Measurements from ENCODE around the gene LMO1.

DNA sequence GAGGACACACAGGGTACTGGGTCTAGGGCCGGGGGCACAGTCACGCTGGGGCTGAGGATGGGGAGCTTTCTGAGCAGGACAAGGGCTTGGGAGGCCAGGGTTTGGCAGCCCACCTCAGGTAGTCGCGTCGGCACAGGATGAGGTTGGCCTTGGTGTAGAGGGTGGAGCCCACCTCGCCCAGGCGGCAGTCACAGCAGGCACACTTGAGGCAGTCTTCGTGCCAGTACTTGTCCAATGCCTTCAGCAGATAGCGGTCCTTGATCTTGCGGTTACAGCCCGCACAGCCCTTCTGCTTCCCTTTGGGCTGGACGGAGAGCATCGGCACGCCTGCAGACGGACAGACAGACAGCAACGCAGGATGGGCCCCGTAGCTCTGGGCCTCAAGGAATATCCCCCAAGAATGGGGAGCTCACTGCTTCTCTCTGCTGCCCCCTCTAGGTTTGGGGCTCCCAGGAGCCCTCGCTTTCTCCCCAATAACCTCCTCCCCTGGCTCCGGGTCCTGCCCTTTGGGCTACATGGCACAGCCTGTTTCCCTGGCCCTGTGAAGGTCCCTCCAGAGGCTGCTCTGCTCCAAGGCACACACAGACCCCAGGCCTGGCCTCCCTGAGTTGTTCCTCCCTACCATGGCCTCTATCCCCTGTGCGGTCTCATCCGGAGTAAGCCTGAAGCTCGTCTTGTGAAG, 33.4 kb downstream of the LMO1 start:
- TF ChIP-seq, protein P1, sequence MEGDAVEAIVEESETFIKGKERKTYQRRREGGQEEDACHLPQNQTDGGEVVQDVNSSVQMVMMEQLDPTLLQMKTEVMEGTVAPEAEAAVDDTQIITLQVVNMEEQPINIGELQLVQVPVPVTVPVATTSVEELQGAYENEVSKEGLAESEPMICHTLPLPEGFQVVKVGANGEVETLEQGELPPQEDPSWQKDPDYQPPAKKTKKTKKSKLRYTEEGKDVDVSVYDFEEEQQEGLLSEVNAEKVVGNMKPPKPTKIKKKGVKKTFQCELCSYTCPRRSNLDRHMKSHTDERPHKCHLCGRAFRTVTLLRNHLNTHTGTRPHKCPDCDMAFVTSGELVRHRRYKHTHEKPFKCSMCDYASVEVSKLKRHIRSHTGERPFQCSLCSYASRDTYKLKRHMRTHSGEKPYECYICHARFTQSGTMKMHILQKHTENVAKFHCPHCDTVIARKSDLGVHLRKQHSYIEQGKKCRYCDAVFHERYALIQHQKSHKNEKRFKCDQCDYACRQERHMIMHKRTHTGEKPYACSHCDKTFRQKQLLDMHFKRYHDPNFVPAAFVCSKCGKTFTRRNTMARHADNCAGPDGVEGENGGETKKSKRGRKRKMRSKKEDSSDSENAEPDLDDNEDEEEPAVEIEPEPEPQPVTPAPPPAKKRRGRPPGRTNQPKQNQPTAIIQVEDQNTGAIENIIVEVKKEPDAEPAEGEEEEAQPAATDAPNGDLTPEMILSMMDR (IDR thresholded peaks at IDR 0.05 in 2 of 3, conservative IDR thresholded peaks at IDR 0.05 in 1 of 3; ENCODE audit: control insufficient read depth in 2 of 3, extremely low read depth in 1 of 3, insufficient read depth in 1 of 3, low read depth in 3 of 3, low read length in 3 of 3) = no peak
- TF ChIP-seq TARDBP (IDR thresholded peaks at IDR 0.05; ENCODE audit: borderline replicate concordance) (no peak), POLR2AphosphoS5 (IDR thresholded peaks at IDR 0.05; ENCODE audit: low read length) (no peak), SIN3A (IDR thresholded peaks at IDR 0.05; ENCODE audit: low read depth, low read length) (no peak), HDGF (IDR thresholded peaks at IDR 0.05) (no peak), ZZZ3 (IDR thresholded peaks at IDR 0.05; ENCODE audit: control insufficient read depth, insufficient read length, low read depth) (no peak), POLR2A (IDR thresholded peaks at IDR 0.05; ENCODE audit: low read depth, low read length) (no peak), HDAC6 (IDR thresholded peaks at IDR 0.05; ENCODE audit: unreplicated experiment) (no peak)
- TF ChIP-seq, protein P2, sequence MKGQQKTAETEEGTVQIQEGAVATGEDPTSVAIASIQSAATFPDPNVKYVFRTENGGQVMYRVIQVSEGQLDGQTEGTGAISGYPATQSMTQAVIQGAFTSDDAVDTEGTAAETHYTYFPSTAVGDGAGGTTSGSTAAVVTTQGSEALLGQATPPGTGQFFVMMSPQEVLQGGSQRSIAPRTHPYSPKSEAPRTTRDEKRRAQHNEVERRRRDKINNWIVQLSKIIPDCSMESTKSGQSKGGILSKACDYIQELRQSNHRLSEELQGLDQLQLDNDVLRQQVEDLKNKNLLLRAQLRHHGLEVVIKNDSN (IDR thresholded peaks at IDR 0.05; ENCODE audit: borderline replicate concordance, extremely low read length, insufficient read depth, low read depth, low read length) = no peak

Data from GM12878 (cell line).